NCI-H2196 treated with DMSO at 0.1 percent for 48 hours (cell line): ENCODE data around the gene CCBE1.

Source experiments
- DNase-seq: peaks from one replicate; lab custom pipeline; 2025; ENCODE audit not compliant: unreplicated experiment; lab: John Stamatoyannopoulos, UW

CCBE1 gene

DNA sequence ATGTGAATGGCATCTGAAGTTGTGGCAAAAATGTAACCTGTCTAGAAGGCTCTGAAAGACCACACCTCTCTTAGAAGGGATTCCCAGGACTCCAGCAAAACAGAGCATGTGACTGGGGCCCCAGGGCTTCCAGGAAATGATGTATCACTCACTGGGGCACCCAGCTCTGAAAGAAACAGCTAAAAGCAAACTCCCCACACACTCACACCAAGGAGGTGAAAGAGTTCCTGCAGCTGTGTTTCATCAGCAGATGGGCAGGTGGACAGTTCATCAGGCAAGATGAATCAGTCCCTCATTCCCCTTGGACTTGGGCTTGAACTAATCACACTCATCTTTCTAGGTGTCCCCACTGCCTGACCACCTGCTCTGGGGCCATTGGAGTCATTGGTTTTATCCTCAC lies 76.2 kb downstream of the CCBE1 start:
- DNase-seq, result no peak

DNA sequence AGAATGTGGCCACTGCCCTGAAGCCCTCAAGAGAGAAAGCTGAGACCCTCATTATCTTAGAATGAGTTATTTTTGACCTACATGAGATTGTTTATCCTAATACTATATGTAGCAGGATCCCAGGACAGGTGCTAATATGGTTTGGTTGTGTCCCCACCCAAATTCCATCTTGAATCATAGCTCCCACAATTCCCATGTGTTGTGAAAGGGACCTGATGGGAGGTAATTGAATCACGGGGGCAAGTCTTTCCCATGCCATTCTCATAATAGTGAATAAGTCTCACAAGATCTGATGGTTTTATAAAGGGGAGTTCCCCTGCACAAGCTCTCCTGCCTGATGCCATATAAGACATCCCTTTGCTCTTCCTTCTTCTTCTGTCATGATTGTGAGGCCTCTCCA lies 76.8 kb downstream of the CCBE1 start:
- no peak for DNase-seq

DNA sequence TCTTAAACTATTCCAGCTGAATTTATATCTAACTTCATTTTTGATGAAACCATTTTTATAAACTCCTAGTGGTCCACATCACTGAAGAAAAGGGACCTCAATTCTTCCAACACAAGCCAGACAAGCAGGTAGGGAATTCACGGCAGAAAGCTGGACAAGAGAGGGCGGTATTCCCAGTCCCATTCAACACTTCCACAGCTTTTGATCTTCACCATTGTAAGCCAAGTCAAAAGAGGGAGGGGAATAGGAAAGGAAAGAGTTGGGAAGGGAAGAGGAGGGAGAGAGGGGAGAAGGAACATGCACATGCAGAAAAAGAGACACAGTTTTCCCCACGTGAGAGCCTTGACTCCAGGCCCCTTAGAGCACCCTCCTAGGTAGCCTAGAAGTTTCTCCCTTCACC lies 77.4 kb downstream of the CCBE1 start:
- DNase-seq, result no peak

DNA sequence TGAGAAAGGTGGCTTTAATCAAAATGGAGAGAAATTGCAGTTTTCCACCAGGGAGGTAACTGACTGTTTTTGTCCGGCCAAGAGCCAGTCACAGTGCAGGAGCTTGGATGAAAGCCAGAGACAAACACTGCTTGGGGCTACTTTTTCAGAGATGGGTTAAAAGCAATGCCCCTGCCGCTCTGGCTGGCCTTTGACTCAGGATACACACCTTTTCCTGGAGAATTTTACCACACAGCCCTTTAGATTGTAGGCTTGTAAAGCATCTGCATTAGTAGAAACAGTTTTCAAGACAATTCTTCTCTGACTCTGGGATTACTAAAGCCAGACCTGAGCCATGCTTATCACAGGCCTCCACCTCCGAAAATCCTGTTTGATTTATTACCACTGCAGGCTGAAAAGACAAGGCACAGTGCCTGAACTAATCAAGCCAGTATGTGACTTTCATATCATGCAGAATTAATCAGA lies 79.7 kb downstream of the CCBE1 start:
- no peak for DNase-seq

DNA sequence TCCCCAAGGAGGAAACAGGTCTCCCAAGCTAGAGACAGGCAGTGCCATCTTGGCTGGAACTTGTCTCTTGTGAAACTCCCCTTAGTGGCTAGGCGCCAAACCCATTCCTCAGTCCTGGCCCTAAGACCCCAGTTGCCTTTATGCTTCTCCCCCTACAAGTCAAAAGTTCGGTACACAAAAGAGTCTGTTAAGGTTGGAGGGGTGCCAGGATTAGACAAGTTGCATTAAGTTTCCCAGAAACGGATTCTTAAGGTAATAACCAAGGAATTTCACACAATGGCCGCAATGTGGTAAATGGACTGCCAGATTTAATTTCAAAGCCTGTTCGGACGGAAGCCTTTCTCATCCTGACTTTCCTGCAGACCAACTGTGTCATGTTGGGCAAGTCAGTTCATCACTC lies 80.7 kb downstream of the CCBE1 start:
- DNase-seq, result no peak

DNA sequence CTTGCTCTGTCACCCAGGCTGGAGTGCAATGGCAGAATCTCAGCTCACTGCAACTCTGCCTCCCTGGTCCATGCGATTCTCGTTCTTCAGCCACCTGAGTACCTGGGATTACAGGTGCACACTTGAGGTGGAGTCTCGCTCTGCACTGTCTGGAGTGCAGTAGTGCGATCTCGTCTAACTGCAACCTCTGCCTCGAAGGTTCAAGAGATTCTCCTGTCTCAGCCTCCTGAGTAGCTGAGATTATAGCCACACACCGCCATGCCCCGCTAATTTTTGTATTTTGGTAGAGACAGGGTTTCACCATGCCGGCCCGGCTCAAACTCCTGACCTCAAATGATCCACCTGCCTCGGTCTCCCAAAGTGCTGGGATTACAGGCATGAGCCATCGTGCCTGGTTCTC lies 83.3 kb downstream of the CCBE1 start:
- DNase-seq, result no peak

DNA sequence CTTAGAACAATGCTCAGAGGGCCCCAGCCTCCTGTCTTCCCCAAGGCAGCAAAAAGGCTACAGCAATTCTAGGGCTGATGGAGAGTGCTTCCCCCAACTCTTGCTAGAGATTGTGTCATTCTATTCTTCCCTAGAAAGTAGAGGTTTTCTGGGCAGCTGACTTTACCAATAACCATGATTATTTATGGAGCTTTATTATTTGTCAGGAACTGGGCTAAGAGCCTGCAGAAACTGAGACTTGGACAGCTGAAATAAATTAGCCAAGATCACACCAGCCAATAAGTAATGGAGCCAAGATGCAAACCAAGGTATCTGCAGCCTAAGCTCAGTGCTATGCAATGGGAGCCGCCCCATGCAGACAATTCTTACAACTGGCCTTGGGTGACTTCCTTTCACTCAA lies 84.8 kb downstream of the CCBE1 start:
- no peak for DNase-seq

DNA sequence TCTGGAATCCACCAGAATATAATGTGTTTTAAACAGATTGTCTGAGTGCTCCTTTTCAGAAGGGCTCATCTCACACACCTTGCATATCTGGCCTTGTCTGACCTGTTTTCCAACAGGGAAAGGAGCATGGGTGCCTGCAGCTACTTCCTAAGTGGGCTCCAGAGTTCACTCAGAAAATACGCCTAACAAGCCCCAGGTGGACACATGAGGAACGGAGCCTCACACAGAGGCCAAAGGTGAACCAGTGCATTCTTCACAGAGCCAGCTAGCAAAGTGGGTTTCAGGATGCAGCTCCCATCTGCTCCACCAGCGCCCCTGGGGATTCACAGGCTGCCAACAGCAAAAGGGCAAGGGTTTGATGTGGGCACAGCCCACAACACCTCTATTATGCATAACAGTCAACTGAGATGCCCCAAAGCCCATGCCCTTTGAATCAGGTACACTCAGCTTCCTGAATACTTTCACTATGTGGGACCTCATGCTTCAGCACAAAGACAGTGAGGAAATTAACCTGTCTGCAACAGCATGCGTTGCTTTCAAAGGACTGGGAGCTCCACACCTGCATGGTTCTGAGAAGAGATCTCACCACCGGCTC lies 86.6 kb downstream of the CCBE1 start:
- DNase-seq, result no peak

DNA sequence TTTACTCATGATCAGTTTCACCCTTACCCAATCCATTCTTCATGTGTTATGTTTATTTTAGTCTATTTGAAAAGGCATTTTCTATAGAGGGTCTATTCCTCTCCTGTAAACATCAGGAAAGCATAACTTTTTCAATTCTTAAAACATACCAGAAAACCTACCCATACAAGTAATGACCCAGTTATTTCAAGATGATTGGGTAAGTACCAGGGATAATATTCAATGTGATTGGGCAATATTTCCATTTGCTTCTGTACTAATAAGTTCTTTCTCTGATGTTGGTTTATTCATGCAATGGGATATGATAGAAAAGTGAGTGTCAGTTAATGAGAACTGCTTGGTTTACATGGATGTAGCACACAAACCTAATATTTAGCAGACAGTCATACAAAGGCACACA lies 87.6 kb downstream of the CCBE1 start:
- DNase-seq, result no peak

DNA sequence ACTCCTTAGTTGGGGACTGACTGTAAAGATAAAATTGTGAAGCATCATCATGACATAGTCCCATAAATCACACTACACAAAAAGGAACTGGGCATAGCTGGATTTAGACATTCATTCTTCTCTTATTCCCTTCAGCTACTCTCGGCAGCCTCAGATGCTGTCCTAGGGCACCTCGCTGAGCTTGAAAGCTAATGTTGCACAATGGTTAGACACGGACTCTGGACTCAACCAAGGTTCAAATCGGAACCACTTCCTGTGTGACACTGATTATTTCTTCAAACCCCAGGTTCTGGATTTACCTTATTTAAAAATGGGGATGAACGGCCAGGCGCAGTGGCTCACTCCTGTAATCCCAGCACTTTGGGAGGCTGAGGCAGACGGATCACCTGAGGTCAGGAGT lies 89.8 kb downstream of the CCBE1 start:
- no peak for DNase-seq

DNA sequence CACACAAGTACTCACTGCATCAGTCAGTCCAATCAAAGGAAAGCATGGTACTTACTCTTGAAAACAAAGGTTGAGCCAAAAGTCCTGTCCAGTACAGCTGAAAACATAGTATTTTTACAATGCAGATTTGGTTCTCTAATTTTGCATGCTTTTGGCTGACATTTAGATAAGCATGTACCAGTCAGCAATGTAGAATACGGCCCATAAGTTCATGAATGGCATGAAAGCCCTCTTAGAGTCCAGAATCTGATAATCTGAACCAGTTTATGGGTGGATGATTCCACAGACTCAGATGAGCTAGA lies 90.2 kb downstream of the CCBE1 start:
- DNase-seq, result no peak

DNA sequence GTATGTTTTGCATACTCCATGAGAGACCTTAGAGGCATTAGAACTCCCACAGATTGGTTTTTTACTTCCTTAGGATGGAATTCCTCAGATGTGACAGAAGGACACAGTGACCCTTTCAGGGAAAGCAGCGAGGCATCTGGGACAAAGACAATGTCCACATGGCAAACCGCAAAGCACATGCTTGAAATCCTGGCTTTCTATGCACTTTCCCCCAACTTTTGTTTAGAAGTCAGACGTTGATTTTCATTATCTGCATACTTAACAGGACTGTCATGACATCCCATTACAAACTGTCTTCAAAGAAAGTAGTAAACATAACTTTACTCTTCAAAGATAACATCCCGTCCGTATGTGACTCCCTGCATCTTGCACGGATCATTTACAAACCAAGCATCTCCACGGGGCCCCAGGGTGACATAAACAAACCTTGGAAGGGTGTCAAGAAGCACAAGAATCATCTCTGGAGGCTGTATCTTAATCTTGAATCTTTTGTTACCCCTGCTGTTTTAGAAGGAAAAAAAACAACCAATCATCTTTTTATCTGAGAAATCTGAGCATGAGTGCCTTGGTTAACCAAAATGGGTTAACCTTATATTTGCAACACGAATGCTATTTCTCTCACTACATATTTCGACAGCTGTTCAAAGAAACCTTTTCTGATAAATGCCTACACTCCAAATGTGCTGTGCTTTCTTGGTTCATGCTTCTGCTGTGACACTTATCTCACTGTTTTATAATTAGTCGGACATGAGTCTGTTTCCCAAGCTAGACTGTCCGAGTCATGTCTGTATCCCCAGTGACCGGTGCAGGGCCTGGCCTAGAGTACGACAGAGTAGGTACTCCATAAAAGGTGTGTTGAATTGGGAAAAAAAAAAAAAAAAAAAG lies 90.8 kb downstream of the CCBE1 start:
- no peak for DNase-seq

DNA sequence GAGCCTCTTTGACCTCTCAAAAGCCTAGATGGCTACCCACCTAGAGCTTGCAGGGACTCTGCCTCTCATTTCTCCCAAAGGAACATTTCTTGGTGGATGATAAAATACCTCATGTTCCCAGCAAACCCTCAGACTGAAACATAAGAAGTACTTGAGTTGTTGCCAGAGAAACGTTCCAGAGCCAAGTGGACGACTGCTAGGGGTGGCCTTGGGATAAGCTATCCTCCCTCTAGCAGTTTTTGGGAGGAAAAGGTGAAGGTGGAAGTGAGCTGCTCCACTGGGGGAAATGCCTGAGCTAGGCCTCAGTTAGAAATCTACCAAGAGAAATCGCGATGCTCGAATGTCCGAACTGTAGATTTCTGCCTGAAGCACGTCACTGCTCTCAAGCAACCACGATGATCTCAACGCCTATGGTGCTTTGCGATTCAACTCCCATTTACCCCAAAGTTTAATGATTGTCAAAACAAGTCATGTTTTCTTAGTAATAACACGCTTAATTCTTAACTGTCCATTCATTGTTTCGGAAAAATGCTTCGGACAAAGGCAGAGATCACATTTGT lies 91.5 kb downstream of the CCBE1 start:
- no peak for DNase-seq

DNA sequence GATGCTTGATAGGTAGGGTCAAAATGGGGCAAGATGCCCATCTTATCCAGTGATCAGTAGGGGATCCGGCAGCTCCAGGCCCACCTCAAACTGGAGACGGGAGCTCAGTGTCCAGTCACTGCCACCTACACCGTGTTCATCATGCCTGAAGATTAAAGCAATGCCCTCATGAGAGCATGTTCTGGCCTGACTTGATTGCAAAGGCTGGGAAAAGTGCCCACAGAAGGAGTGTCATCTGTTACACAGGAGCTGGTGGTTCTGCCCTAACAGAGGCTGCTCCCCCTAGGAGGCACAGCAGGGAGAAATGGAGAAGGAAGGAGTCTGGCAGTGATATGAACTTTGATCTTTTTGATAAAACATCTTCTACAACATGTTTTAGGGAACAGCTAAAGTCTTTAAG lies 92.3 kb downstream of the CCBE1 start:
- DNase-seq, result no peak

DNA sequence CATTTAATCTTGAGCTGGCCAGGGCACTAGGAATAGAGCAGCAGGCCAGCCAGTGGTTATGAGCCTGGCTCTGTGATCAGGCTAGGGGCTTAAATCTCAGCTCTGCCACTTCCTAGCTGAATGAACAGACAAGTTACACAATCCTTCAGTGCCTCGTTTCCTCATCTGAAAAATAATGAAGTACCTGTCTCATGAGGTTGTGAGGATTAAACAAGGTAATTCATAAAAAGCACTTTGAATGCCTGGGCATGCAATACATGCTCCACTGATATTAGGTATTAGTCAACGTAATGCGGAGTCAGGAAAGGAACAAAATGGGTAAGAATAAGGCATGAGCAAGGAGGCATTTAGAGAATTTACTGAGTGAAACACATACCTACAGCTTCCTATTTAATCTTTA lies 100.2 kb downstream of the CCBE1 start:
- no peak for DNase-seq

DNA sequence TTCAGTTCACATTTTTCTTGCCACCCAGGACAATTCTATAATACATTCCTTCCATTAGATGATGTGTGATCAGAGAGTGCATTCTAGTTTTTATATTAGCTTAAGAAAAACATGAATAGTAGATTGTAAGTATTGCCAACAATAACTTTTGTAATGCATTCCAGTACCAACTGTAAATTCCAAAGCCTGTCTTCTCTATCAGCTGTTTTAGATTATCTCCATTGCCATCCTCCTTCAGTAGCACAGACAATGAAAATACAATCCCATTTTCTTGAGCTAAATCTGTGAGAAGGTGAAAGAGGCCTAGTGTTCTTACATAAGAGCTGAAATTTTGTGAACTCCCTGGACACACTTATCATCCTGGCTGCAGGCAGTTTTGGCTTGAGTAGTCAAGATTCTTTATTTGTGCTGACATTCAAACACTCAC lies 103.9 kb downstream of the CCBE1 start:
- DNase-seq, result no peak

DNA sequence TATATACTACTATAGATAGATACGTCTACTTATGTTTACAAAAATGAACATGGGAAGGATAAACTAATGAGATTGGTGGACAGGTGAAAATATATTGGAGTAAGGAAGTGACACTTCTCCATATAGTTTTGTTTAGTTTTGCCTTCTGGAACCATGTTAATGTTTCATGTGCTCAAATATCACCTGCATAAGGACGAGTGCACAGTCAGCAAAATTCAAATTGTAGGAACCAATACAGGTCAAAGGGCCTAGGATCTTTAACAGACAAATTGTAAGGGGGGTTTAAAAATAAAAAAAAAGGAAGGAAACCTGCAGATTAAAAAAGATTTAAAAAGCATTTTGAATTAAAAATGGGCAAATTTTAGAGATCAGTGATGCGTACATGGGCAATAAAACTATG lies 104.6 kb downstream of the CCBE1 start:
- DNase-seq, result no peak

DNA sequence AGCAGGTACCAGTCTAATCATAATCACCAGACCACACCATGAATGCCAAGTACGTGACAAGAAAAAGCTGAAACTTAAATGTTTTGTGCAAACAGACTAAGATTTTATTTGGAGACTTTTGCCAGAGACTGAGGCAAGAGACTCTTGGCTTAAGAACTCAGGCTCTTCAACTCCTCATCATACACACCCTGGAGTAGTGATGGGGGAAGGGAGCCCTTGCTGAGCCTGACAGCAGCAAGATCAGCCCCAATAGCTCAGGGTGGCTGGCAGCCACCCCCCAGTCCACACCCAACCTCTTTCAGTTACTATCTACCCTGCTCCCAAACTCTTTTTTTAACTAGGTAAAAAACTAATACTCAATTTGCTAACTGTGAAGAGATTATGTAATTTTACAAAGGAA lies 114.8 kb downstream of the CCBE1 start:
- DNase-seq, result no peak

DNA sequence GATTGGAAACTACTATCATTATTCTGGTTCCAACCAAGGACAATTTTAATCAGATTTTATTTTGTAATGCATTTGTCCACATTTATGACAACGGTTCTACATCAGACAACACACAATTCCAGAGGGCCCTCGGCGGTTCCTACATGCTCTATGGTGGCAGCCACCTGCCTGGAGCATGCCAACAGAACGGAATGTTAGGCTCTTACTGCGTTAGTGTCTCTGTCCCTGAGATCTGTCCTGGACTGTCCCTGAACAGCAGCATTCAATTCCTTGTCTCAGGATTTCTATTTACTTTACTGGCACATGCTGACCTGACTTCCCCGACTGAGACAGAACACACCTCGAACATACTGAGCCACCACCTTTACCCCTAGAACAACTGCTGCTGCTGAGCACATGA lies 117.7 kb downstream of the CCBE1 start:
- no peak for DNase-seq

DNA sequence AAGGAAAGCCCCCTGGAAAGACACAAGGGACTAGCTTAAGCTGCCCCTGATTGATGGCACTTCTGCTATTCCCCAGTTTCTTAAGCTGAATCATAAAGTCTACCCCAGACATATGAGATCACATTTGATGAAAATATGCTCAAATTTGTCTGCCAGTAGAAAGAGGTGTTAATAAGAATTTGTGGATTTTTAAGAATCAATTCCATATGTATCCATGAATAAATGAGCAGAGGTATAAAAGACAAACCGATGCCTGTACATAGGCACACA lies 119.9 kb downstream of the CCBE1 start:
- no peak for DNase-seq

DNA sequence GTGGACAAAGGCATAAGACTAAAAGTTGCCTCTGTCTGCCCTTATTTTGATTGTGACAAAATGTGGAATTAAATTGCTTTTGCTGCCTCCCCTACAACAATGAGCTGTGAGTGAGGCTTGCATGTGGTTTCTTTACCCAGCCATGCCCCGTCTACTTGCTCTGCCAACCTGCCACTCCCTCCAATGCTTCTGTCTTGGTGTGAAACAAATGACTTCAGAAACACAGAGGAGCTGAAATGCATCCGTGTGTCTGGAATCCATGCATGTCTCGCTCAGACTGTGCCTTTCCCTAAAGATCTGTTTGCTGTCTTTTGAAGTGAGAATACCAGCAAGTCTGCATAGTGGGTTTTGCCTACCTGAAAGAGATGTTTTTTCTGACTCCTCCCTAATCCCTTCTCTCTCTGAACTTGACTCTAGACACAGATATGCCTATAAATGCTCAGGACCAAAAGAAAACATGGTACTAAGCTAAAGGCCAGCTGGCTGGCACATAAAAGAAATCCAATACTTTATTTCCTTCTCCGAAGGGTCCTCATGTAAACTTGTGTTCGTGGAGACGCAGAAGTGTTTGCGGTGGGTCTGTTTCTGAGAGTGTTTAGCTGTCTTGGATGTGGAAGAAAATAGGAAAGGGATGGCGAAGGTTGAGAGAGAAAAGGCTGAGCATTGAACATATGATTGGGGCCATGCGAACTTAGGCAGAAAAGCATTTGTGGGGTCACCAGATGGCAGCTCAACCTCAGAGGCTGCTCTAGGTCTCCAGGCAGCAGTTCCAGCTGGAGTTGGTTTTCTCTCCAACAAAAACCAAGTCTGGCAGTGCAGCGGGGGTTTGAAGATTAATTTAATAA lies 120.5 kb downstream of the CCBE1 start:
- DNase-seq, result no peak

DNA sequence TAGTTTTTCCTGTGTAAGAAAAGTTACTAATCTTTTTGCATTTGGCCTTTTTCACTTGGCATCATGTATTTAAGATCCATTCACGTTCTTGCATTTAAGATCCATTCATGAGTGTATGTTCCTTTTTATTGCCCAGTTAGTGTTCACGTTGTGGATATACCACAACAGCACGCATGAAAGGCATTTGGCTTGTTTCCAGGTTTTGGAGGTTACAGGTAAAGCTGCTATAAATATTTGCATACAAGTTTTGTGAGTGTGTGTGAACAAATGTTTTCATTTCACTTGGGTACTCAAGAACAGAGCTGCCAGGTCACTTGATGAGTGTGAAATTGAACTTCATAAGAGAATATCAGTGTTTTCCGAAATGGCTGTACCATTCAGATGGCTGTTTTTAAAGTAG lies 121.2 kb downstream of the CCBE1 start:
- DNase-seq, result no peak
